Spleen (tissue), 11 donors: Measurements from ENCODE around the gene MYO6. TPM values are rescaled to one million over a fixed set of nuclear protein-coding genes. Genes with fewer than 3 reads are reported as not detected.

Experiments used
- DNase-seq: peaks from one replicate; pipeline ENCODE4 v3.0.0-alpha.2; 2020
- H3K27ac ChIP-seq, 8 donors: fragments of 200-600 bp; sonication (generic) in 7 of 8; 1 replicate in 4 of 8; 2 replicates in 4 of 8; pipeline versions ENCODE4 v1.5.0 to v1.8.0; 2016 to 2021; ENCODE audit warnings: inconsistent platforms in 4 of 8, mild to moderate bottlenecking in 4 of 8, moderate library complexity in 1 of 8
- H3K27me3 ChIP-seq, 7 donors: fragments of 200-600 bp; sonication (generic) in 6 of 7; replicated peaks in 1 of 7; 1 replicate in 4 of 7; 2 replicates in 3 of 7; pipeline versions ENCODE4 v1.5.0 to v1.8.0; 2016 to 2021; ENCODE audit warnings: inconsistent platforms in 3 of 7, mild to moderate bottlenecking in 1 of 7
- H3K36me3 ChIP-seq, 6 donors: fragments of 200-600 bp; sonication (generic) in 5 of 6; 1 replicate in 4 of 6; 2 replicates in 2 of 6; pipeline versions ENCODE4 v1.5.0 to v1.8.0; 2016 to 2021; ENCODE audit warnings: inconsistent platforms in 2 of 6
- H3K4me1 ChIP-seq, 6 donors: fragments of 200-600 bp; sonication (generic) in 5 of 6; 1 replicate in 3 of 6; 2 replicates in 3 of 6; pipeline versions ENCODE4 v1.5.0 to v1.8.0; 2016 to 2021; ENCODE audit warnings: inconsistent platforms in 3 of 6
- H3K4me3 ChIP-seq, 8 donors: fragments of 200-600 bp; sonication (generic) in 7 of 8; 1 replicate in 4 of 8; 2 replicates in 4 of 8; pipeline versions ENCODE4 v1.5.0 to v1.8.0; 2016 to 2021; ENCODE audit warnings: inconsistent platforms in 4 of 8, mild to moderate bottlenecking in 4 of 8, moderate library complexity in 2 of 8
- H3K9me3 ChIP-seq, 8 donors: fragments of 200-600 bp; sonication (generic) in 7 of 8; 1 replicate in 4 of 8; 2 replicates in 4 of 8; pipeline versions ENCODE4 v1.5.0 to v1.8.0; 2016 to 2021; ENCODE audit warnings: inconsistent platforms in 4 of 8
- CTCF ChIP-seq, 11 experiments: fragments of 200-600 bp in 7 of 11; fragments of 450-650 bp in 4 of 11; sonication (generic) in 4 of 11; IDR thresholded peaks in 8 of 11; conservative IDR thresholded peaks in 3 of 11; 1 replicate in 7 of 11; 2 replicates in 4 of 11; pipeline versions ENCODE4 v1.4.0 to v1.8.0; 2016 to 2021; ENCODE audit warnings: antibody characterized with exemption in 11 of 11, inconsistent platforms in 4 of 11, mild to moderate bottlenecking in 1 of 11
- POLR2A ChIP-seq, 3 donors: fragments of 450-650 bp; IDR thresholded peaks; one replicate each; pipeline ENCODE4 v1.5.1; 2017; ENCODE audit warnings: antibody characterized with exemption in 3 of 3, mild to moderate bottlenecking in 1 of 3
- POLR2AphosphoS5 ChIP-seq, 3 donors: sonication (generic); formaldehyde crosslinking; IDR thresholded peaks; one replicate each; pipeline ENCODE4 v1.5.1; 2017; ENCODE audit warnings: antibody characterized with exemption in 3 of 3
- WGBS, 5 donors: extraction: QIAGEN DNeasy Blood & Tissue Kit in 3 of 5; methylation state at CpG; one replicate each; pipeline versions ENCODE4 v1.1.5 to v1.1.7; 2013 to 2018; 5-methylcytosine and 5-hydroxymethylcytosine counted together
- intact Hi-C: fragments of 100-400 bp; cut with DNase I; formaldehyde crosslinking; loops from one replicate; pipeline ENCODE4 v1.15.0; 2023; ENCODE audit warnings: low total_unique reads
- polyA plus RNA-seq, 3 donors: library from polyadenylated mRNA; stranded (reverse); fragments of 200-250 nt; gene quantifications; one replicate each; pipeline ENCODE4 v1.2.1, GENCODE V29; 2013
- total RNA-seq, 7 donors: library from RNA; depleted of rRNA in 3 of 7; stranded (reverse); fragments of >200 nt in 3 of 7; fragmentation: NEBNext Ultra II Directional in 4 of 7; extraction: Animal tissue kit (Norgen Biotek cat#: 25700) in 4 of 7; gene quantifications; one replicate each; pipeline versions ENCODE4 v1.1.0 to v1.2.1, GENCODE V29; 2016 to 2021
- donor health status: healthy with polysubstance abuse.
- donor health status: DM: no; HTN: no; CAD: no; lungs with moderate emphysema.
- donor health status: DM: no; HTN: no; CAD: no.
- donor health status: Bipolar disorder and iron deficiency.
- donor health status: healthy.
- donor health status: DM: no; HTN: no; CAD: no.
- donor health status: DM: yes; HTN: yes; CAD: no.

The MYO6 gene
- total and polyA plus RNA-seq, 10 donors = 4.2 to 29.1 (median 18.2) TPM

- Histone ChIP-seq H3K27ac (no peak overlapping the region), H3K27me3 (no peaks in the 10 kb centered on the region), H3K36me3 (no peaks in the 10 kb centered on the region), H3K4me3 (no peak overlapping the region), H3K4me1 (no peaks in the 10 kb centered on the region), H3K9me3 (no peaks in the 10 kb centered on the region)
- TF ChIP-seq POLR2A (IDR thresholded peaks at IDR 0.05) (no peak), CTCF (IDR thresholded peaks at IDR 0.05 in 8 of 11, conservative IDR thresholded peaks at IDR 0.05 in 3 of 11) (no peak), POLR2AphosphoS5 (IDR thresholded peaks at IDR 0.05) (no peak)
- intact Hi-C loops = no loop called here
- DNase-seq = no peak
- WGBS, 5 donors = 90 to 97% (median 91%) methylated on average over 4 of the region's 4 CpGs
Observed at GRCh38 chr6:75848274-75848673, 99.2 kb downstream of the MYO6 start.

- no peak for TF ChIP-seq CTCF (IDR thresholded peaks at IDR 0.05 in 8 of 11, conservative IDR thresholded peaks at IDR 0.05 in 3 of 11)
- no peak for TF ChIP-seq POLR2AphosphoS5 (IDR thresholded peaks at IDR 0.05)
- TF ChIP-seq POLR2A (IDR thresholded peaks at IDR 0.05) = no peak
- Histone ChIP-seq H3K36me3 (no peaks in the 10 kb centered on the region), H3K27ac (peak overlapping the region in 2 of 8 donors; percentile 5 to 12), H3K27me3 (no peaks in the 10 kb centered on the region), H3K9me3 (no peaks in the 10 kb centered on the region), H3K4me1 (no peaks in the 10 kb centered on the region), H3K4me3 (no peak overlapping the region)
- WGBS, 5 donors = 67 to 77% (median 75%) methylated on average over 9 of the region's 9 CpGs
- no peak for DNase-seq
- intact Hi-C loops = no loop called here
Observed at GRCh38 chr6:75849329-75850025, 100.4 kb downstream of the MYO6 start.

- Histone ChIP-seq H3K9me3 (no peaks in the 10 kb centered on the region), H3K27ac (peak overlapping the region in 2 of 8 donors; percentile 4 to 12), H3K27me3 (no peaks in the 10 kb centered on the region), H3K4me1 (no peaks in the 10 kb centered on the region), H3K36me3 (no peaks in the 10 kb centered on the region), H3K4me3 (no peak overlapping the region)
- 70 to 78% (median 75%) methylated on average over 7 of the region's 7 CpGs for WGBS, 5 donors
- DNase-seq = no peak
- no peak for TF ChIP-seq POLR2A (IDR thresholded peaks at IDR 0.05)
- intact Hi-C loops = no loop called here
Observed at GRCh38 chr6:75850026-75850833, 101.2 kb downstream of the MYO6 start.

GRCh38 chr6:75852721-75853120 lies 103.7 kb downstream of the MYO6 start:
- H3K4me3 ChIP-seq = no peak overlapping the region
- no peaks in the 10 kb centered on the region for H3K9me3 ChIP-seq
- TF ChIP-seq POLR2AphosphoS5 (IDR thresholded peaks at IDR 0.05) (no peak), CTCF (IDR thresholded peaks at IDR 0.05 in 8 of 11, conservative IDR thresholded peaks at IDR 0.05 in 3 of 11) (no peak), POLR2A (IDR thresholded peaks at IDR 0.05) (no peak)
- 58 to 81% (median 69%) methylated on average over 4 of the region's 4 CpGs for WGBS, 5 donors
- no peaks in the 10 kb centered on the region for H3K27me3 ChIP-seq
- peaks cover 0 to 5% (median 0%) of the 10 kb centered on the region in 6 donors for H3K36me3 ChIP-seq
- no peaks in the 10 kb centered on the region for H3K4me1 ChIP-seq
- no peak for DNase-seq
- intact Hi-C loops = no loop called here
- no peak overlapping the region for H3K27ac ChIP-seq
